Smooth muscle cell (in vitro differentiated cells): ENCODE results near the gene RPS6KA2. TPM values are rescaled to one million over a fixed set of nuclear protein-coding genes. Genes with fewer than 3 reads are reported as not detected.

Experiments
- DNase-seq: peaks from one replicate; lab custom pipeline; 2025; ENCODE audit not compliant: unreplicated experiment; lab: John Stamatoyannopoulos, UW
- H2AFZ ChIP-seq: fragments of 200-600 bp; sonication (generic); 2 replicates; pipeline ENCODE4 v1.6.0; 2016; ENCODE audit warnings: antibody characterized with exemption, low read depth, mild to moderate bottlenecking
- H3F3A ChIP-seq: fragments of 200-600 bp; sonication (generic); 2 replicates; pipeline ENCODE4 v1.6.0; 2017; ENCODE audit warnings: antibody characterized with exemption, low read depth
- H3K27ac ChIP-seq: fragments of 200-600 bp; sonication (generic); 2 replicates; pipeline ENCODE4 v1.5.1; 2016; ENCODE audit warnings: low read depth, mild to moderate bottlenecking
- H3K27me3 ChIP-seq: fragments of 200-600 bp; sonication (generic); 2 replicates; pipeline ENCODE4 v1.6.1; 2016; ENCODE audit warnings: low read depth, mild to moderate bottlenecking
- H3K36me3 ChIP-seq: fragments of 200-600 bp; sonication (generic); 2 replicates; pipeline ENCODE4 v1.5.1; 2016; ENCODE audit warnings: low read depth
- H3K4me1 ChIP-seq: fragments of 200-600 bp; sonication (generic); 2 replicates; pipeline ENCODE4 v1.5.1; 2016; ENCODE audit warnings: low read depth
- H3K4me2 ChIP-seq: fragments of 200-600 bp; sonication (generic); 2 replicates; pipeline ENCODE4 v1.6.0; 2016; ENCODE audit warnings: mild to moderate bottlenecking
- H3K4me3 ChIP-seq: fragments of 200-600 bp; sonication (generic); 2 replicates; pipeline ENCODE4 v1.5.1; 2016; ENCODE audit warnings: mild to moderate bottlenecking
- H3K79me2 ChIP-seq: fragments of 200-600 bp; sonication (generic); 2 replicates; pipeline ENCODE4 v1.6.0; 2016; ENCODE audit warnings: low read depth, mild to moderate bottlenecking
- H3K9ac ChIP-seq: fragments of 200-600 bp; sonication (generic); 2 replicates; pipeline ENCODE4 v1.6.0; 2016; ENCODE audit warnings: low read depth
- H3K9me3 ChIP-seq: fragments of 200-600 bp; sonication (generic); replicated peaks from 2 replicates; pipeline ENCODE4 v1.5.1; 2016; ENCODE audit warnings: low read depth
- H4K20me1 ChIP-seq: fragments of 200-600 bp; sonication (generic); 2 replicates; pipeline ENCODE4 v1.6.0; 2016; ENCODE audit warnings: low read depth
- WGBS: methylation state at CpG from one replicate; pipeline ENCODE4 v1.1.7; 2016; ENCODE audit warnings: low lambda C conversion rate; 5-methylcytosine and 5-hydroxymethylcytosine counted together
- polyA plus RNA-seq: library from polyadenylated mRNA; unstranded; fragments of >200 nt; fragmentation: Nextera tagmentation; extraction: Ambion mirVana; gene quantifications from 2 replicates; pipeline ENCODE4 v1.2.1, GENCODE V29; 2016
- total RNA-seq: library from RNA; depleted of rRNA; stranded (reverse); fragments of >200 nt; gene quantifications from 2 replicates; pipeline ENCODE4 v1.2.3, GENCODE V29; 2014
- TF ChIP-seq, protein P1 (sequence below): fragments of 200-600 bp; sonication (generic); IDR thresholded peaks from 2 replicates; pipeline ENCODE4 v1.5.1; 2017; ENCODE audit warnings: borderline replicate concordance, mild to moderate bottlenecking, antibody characterized with exemption; ENCODE audit not compliant: insufficient read depth, poor library complexity, severe bottlenecking

Gene RPS6KA2
- total and polyA plus RNA-seq, 2 experiments from 2014 or later: 7.8 to 10.4 TPM

DNA sequence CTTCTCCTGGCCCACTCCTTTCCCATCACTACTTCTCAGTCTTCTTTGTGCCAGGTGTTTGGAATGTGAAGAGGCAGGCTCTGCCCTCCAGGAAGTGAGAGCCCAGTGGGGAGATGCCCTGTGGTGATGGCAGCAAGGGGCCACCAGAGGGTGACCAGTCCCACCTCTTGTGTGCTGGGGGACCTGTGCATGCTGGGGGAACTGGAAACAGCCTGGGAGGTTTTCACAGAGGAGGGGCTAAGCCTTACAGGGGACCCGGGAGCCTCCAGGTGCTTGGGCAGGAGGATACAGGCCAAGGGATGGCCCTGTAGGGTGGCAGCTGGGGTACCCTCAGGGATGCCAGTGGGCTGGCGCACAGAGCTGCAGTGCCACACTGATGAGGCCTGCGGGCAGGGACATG is 112.9 kb downstream of the RPS6KA2 start:
- TF ChIP-seq, protein P1, sequence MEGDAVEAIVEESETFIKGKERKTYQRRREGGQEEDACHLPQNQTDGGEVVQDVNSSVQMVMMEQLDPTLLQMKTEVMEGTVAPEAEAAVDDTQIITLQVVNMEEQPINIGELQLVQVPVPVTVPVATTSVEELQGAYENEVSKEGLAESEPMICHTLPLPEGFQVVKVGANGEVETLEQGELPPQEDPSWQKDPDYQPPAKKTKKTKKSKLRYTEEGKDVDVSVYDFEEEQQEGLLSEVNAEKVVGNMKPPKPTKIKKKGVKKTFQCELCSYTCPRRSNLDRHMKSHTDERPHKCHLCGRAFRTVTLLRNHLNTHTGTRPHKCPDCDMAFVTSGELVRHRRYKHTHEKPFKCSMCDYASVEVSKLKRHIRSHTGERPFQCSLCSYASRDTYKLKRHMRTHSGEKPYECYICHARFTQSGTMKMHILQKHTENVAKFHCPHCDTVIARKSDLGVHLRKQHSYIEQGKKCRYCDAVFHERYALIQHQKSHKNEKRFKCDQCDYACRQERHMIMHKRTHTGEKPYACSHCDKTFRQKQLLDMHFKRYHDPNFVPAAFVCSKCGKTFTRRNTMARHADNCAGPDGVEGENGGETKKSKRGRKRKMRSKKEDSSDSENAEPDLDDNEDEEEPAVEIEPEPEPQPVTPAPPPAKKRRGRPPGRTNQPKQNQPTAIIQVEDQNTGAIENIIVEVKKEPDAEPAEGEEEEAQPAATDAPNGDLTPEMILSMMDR: no peak
- no peaks in the 10 kb centered on the region for H3K79me2 ChIP-seq
- WGBS: 90% methylated on average over 3 of the region's 3 CpGs
- H3K27ac ChIP-seq: no peak overlapping the region
- no peaks in the 10 kb centered on the region for H3K27me3 ChIP-seq
- H3K9me3 ChIP-seq: no peaks in the 10 kb centered on the region
- H3K9ac ChIP-seq: no peak overlapping the region
- no peak overlapping the region for H2AFZ ChIP-seq
- no peak overlapping the region for H3K4me2 ChIP-seq
- no peaks in the 10 kb centered on the region for H4K20me1 ChIP-seq
- no peak for DNase-seq
- H3K4me1 ChIP-seq: no peaks in the 10 kb centered on the region
- H3F3A ChIP-seq: no peaks in the 10 kb centered on the region
- H3K36me3 ChIP-seq: peaks cover 7% of the 10 kb centered on the region
- H3K4me3 ChIP-seq: no peak overlapping the region

DNA sequence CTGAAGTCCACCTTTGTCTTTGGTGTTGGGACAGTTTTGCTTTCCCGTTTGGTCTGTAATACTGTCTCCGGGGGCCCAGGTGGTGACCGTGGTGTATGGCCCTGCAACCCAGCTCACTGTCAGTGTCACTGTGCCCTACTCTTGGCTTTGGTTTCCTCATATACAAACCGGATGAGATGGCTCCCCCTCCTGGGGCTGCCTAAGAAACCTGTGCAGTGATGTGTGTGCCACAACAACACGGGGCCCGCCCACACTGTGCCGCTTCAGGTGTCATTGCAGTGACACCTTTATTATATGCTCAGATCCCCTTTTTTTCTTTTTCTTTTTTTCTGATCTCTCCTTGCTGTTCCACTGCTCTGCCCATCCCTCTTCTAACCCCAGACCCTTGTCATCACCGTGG is 114.5 kb downstream of the RPS6KA2 start:
- 95% methylated on average over 8 of the region's 8 CpGs for WGBS
- DNase-seq: no peak
- no peak overlapping the region for H3K4me2 ChIP-seq

DNA sequence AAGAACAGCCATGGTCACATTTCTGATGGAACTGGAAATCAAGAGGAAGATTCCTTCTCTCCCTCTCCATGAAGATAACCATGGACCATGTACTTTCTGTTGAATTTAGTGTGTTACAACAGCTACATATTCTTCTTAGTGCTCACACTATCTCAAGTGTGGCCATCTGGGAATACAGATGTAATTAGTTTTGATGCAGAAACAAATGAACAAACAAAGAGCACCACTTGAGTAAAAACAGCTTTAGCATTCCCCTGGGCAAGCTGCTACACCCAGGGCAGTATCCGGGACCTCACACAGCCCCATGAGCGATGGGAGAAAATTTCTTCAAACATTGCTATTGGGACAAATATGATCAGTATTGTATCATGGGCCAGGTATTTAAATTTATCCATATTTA is 115.7 kb downstream of the RPS6KA2 start:
- Histone ChIP-seq H3K36me3 (peaks cover 7% of the 10 kb centered on the region), H3K4me1 (no peaks in the 10 kb centered on the region), H4K20me1 (no peaks in the 10 kb centered on the region), H3K27me3 (no peaks in the 10 kb centered on the region), H3F3A (no peaks in the 10 kb centered on the region), H3K79me2 (no peaks in the 10 kb centered on the region), H3K9me3 (no peaks in the 10 kb centered on the region), H3K27ac (no peak overlapping the region), H3K4me2 (no peak overlapping the region), H3K9ac (no peak overlapping the region), H2AFZ (no peak overlapping the region), H3K4me3 (no peak overlapping the region)
- no peak for DNase-seq
- WGBS: 93% methylated on average over 2 of the region's 2 CpGs
- TF ChIP-seq, protein P1: no peak

More for the DNA sequence above, 114.5 kb downstream of the RPS6KA2 start:
- no peak overlapping the region for H2AFZ ChIP-seq
- no peaks in the 10 kb centered on the region for H3K4me1 ChIP-seq
- no peaks in the 10 kb centered on the region for H3K27me3 ChIP-seq
- H3K4me3 ChIP-seq: no peak overlapping the region
- TF ChIP-seq, protein P1: no peak
- peaks cover 7% of the 10 kb centered on the region for H3K36me3 ChIP-seq
- no peaks in the 10 kb centered on the region for H3K9me3 ChIP-seq
- no peaks in the 10 kb centered on the region for H3K79me2 ChIP-seq
- H3F3A ChIP-seq: no peaks in the 10 kb centered on the region
- no peaks in the 10 kb centered on the region for H4K20me1 ChIP-seq
- H3K9ac ChIP-seq: no peak overlapping the region
- no peak overlapping the region for H3K27ac ChIP-seq

DNA sequence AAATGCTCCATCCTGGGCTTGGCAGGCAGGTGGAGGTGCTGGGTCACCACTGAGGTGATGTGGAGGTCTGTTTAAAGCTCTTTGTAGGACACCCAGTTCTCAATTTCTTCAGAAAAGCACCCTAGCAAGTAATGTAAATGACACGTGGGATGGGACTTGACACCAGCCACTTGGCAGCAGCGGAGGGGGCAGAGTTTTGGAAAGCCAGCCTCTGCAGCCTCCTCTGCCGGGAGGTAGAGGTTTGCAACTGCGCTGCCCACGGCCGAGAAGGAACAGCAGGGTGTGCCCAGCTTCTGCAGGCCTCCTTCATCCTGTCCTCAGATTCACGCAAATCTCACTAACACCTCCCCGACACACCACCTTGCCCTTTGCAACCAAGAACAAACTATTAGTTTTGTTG is 117.9 kb downstream of the RPS6KA2 start:
- Histone ChIP-seq H3K9me3 (no peaks in the 10 kb centered on the region), H3K79me2 (no peaks in the 10 kb centered on the region), H3K27me3 (no peaks in the 10 kb centered on the region), H4K20me1 (no peaks in the 10 kb centered on the region), H3K9ac (no peak overlapping the region), H3F3A (no peaks in the 10 kb centered on the region), H3K36me3 (peaks cover 7% of the 10 kb centered on the region), H3K27ac (no peak overlapping the region), H3K4me2 (no peak overlapping the region), H2AFZ (no peak overlapping the region), H3K4me1 (no peaks in the 10 kb centered on the region), H3K4me3 (no peak overlapping the region)
- no peak for DNase-seq
- TF ChIP-seq, protein P1: no peak
- 93% methylated on average over 8 of the region's 8 CpGs for WGBS
